ENCODE measurements around the gene DDB1. TPM values are rescaled to one million over a fixed set of nuclear protein-coding genes. Genes with fewer than 3 reads are reported as not detected.

The DDB1 gene
- total and polyA plus RNA-seq, 2 of the 13 experiments (the other 11 are each of a cell fraction or from before 2014, with no cell fraction given): 217 to 266 TPM

- peak overlapping the region; percentile 91 for H3K27ac ChIP-seq (ENCODE audit: extremely low read length, insufficient read depth, low read length)
- ChIA-PET CTCF (ENCODE audit: low intra/inter-chr PET ratio, low total read pairs) (interaction anchor here (4.1 kb wide), 1 partner anchor 51 kb away, joined by 69 read pairs; no protein-coding TSS in a partner anchor), POLR2A (interaction anchor here (0.5 to 4.7 kb wide), 19 partner anchors 9 to 95 kb away, joined by 3 to 146 read pairs (median 7); partner anchors contain the start of genes CPSF7, CYB561A3, SDHAF2 and TMEM138)
- ATAC-seq (no peak; the same call in 2 of the 3 replicates), FAIRE-seq (no peak), DNase-seq (ENCODE audit: low spot score) (no peak)
- peaks cover 85% of the 10 kb centered on the region for H3K79me2 ChIP-seq (ENCODE audit: insufficient read depth, low read length)
- H3K27me3 ChIP-seq (ENCODE audit: control insufficient read depth in 1 of 2, insufficient read depth in 2 of 2, low read length in 2 of 2): no peaks in the 10 kb centered on the region; a peak in 1 of 5 replicates
- H4K20me1 ChIP-seq (ENCODE audit: insufficient read depth, low read length): peaks cover 25% of the 10 kb centered on the region
- no peak overlapping the region for H2AFZ ChIP-seq (ENCODE audit: low read length)
- H3K4me2 ChIP-seq (ENCODE audit: low read depth, low read length): peak overlapping the region; percentile 95
- peak overlapping the region; percentile 100 for H3K9ac ChIP-seq (ENCODE audit: insufficient read depth, low read depth, low read length)
- no TSS peak for BruUV-seq (replicated peaks)
- in situ Hi-C loops (cut with HindIII; ENCODE audit: extremely low pct_ligation_motif_present, low pct_unique_long_range_greater_than_20kb): no loop called here
- H3K4me3 ChIP-seq (replicated peaks in 1 of 3; ENCODE audit: insufficient read depth in 1 of 3, low read depth in 2 of 3, low read length in 3 of 3): peak overlapping the region; percentile 95 to 98 (median 96)
- intact Hi-C loops (cut with micrococcal nuclease; ENCODE audit: unreplicated experiment): loop anchor here (1.0 to 10.0 kb wide), 4 partner anchors 29 to 79 kb away; partner anchors contain the start of gene TMEM138
- 2% methylated on average over 14 of the region's 19 CpGs for WGBS (ENCODE audit: low lambda C conversion rate)
- peaks cover 65% of the 10 kb centered on the region for H3K4me1 ChIP-seq (ENCODE audit: insufficient read depth, low read length)
- H3K36me3 ChIP-seq (replicated peaks in 1 of 2; ENCODE audit: control insufficient read depth in 1 of 2, insufficient read depth in 2 of 2, low read length in 2 of 2): peaks cover 7 to 32% of the 10 kb centered on the region in 2 experiments
- H3K9me3 ChIP-seq (ENCODE audit: low read length): no peaks in the 10 kb centered on the region
- no peak for TF ChIP-seq ARNT (IDR thresholded peaks at IDR 0.05)
- TF ChIP-seq, protein P1, sequence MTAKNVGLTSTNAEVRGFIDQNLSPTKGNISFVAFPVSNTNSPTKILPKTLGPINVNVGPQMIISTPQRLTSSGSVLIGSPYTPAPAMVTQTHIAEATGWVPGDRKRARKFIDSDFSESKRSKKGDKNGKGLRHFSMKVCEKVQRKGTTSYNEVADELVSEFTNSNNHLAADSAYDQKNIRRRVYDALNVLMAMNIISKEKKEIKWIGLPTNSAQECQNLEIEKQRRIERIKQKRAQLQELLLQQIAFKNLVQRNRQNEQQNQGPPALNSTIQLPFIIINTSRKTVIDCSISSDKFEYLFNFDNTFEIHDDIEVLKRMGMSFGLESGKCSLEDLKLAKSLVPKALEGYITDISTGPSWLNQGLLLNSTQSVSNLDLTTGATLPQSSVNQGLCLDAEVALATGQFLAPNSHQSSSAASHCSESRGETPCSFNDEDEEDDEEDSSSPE (CRISPR knock-in tag; IDR thresholded peaks at IDR 0.05): no peak; the same call in 1 of the 2 replicates
- TF ChIP-seq ZNF563 (CRISPR knock-in tag; IDR thresholded peaks at IDR 0.05): no peak
- TF ChIP-seq E2F2 (CRISPR knock-in tag; IDR thresholded peaks at IDR 0.05; ENCODE audit: borderline replicate concordance): no peak
- TF ChIP-seq, protein P2, sequence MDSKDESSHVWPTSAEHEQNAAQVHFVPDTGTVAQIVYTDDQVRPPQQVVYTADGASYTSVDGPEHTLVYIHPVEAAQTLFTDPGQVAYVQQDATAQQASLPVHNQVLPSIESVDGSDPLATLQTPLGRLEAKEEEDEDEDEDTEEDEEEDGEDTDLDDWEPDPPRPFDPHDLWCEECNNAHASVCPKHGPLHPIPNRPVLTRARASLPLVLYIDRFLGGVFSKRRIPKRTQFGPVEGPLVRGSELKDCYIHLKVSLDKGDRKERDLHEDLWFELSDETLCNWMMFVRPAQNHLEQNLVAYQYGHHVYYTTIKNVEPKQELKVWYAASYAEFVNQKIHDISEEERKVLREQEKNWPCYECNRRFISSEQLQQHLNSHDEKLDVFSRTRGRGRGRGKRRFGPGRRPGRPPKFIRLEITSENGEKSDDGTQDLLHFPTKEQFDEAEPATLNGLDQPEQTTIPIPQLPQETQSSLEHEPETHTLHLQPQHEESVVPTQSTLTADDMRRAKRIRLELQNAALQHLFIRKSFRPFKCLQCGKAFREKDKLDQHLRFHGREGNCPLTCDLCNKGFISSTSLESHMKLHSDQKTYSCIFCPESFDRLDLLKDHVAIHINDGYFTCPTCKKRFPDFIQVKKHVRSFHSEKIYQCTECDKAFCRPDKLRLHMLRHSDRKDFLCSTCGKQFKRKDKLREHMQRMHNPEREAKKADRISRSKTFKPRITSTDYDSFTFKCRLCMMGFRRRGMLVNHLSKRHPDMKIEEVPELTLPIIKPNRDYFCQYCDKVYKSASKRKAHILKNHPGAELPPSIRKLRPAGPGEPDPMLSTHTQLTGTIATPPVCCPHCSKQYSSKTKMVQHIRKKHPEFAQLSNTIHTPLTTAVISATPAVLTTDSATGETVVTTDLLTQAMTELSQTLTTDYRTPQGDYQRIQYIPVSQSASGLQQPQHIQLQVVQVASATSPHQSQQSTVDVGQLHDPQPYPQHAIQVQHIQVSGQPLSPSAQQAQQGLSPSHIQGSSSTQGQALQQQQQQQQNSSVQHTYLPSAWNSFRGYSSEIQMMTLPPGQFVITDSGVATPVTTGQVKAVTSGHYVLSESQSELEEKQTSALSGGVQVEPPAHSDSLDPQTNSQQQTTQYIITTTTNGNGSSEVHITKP (CRISPR knock-in tag; IDR thresholded peaks at IDR 0.05; ENCODE audit: low read depth): peak; percentile 8; the same call in 1 of the 2 replicates
- TF ChIP-seq ZBTB46 (CRISPR knock-in tag; IDR thresholded peaks at IDR 0.05; ENCODE audit: borderline replicate concordance): no peak
- TF ChIP-seq ZNF343 (CRISPR knock-in tag; IDR thresholded peaks at IDR 0.05): no peak
- TF ChIP-seq FOXO4 (CRISPR knock-in tag; conservative IDR thresholded peaks at IDR 0.05): 0 out of 2 replicates have a peak, but pooled peaks have one; percentile 14
- no peak for TF ChIP-seq ZNF441 (CRISPR knock-in tag; IDR thresholded peaks at IDR 0.05; ENCODE audit: borderline replicate concordance)
- no peak for TF ChIP-seq TP53 (CRISPR knock-in tag; conservative IDR thresholded peaks at IDR 0.05)
- 0 out of 2 replicates have a peak, but pooled peaks have one; percentile 40 for TF ChIP-seq THYN1 (CRISPR knock-in tag; IDR thresholded peaks at IDR 0.05; ENCODE audit: borderline replicate concordance, low read depth)
- TF ChIP-seq ZNF747 (CRISPR knock-in tag; IDR thresholded peaks at IDR 0.05; ENCODE audit: borderline replicate concordance): peak; percentile 58; the same call in 1 of the 2 replicates
These were observed 887 bp upstream of the DDB1 start for GRCh38 chr11:61333550-61334433.
